ENCODE results near the gene PANX3.
"Not testable (repeated sequence)": the region's sequence is repeated elsewhere in the genome, so short reads cannot be mapped to it uniquely, and the experiment has no call there.

Gene PANX3, protein sequence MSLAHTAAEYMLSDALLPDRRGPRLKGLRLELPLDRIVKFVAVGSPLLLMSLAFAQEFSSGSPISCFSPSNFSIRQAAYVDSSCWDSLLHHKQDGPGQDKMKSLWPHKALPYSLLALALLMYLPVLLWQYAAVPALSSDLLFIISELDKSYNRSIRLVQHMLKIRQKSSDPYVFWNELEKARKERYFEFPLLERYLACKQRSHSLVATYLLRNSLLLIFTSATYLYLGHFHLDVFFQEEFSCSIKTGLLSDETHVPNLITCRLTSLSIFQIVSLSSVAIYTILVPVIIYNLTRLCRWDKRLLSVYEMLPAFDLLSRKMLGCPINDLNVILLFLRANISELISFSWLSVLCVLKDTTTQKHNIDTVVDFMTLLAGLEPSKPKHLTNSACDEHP

DNA sequence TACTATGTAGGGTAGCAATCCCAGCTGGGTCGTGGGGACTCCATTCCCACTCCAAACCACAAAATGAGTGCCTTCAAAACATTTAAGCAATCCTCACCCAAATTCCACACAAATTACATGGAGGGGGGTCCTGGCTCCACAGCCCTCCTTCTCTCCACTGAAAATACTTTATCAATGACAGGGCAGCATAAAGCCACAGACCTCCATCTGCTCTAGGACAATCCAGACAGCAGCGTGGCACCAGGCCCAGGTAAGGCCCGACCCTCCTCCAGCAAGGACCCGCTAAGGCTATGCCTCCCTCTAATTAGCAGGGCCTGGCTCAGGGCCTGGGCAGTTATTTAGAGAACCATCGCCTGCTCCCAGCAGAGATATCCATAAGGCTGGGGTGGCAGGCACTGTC lies at the start of gene PANX3:
TSS of gene PANX3 (plus strand) at position 365 of the 400 bp plus-strand sequence. CDS start 129 bp downstream, outside the sequence.
- no peak for DNase-seq

- no peak for DNase-seq
Observed at GRCh38 chr11:124569697-124570096, 41.5 kb upstream of the PANX3 start, which contains the start of gene OR8A1. Gene OR8A1, plus strand, starts transcription at chr11:124569997. Its CDS starts 123 bp downstream, at chr11:124570120.

DNA sequence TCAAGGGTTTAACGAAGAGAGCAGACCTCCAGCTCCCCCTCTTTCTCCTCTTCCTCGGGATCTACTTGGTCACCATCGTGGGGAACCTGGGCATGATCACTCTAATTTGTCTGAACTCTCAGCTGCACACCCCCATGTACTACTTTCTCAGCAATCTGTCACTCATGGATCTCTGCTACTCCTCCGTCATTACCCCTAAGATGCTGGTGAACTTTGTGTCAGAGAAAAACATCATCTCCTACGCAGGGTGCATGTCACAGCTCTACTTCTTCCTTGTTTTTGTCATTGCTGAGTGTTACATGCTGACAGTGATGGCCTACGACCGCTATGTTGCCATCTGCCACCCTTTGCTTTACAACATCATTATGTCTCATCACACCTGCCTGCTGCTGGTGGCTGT lies 41.1 kb upstream of the PANX3 start:
- no peak for DNase-seq

DNA sequence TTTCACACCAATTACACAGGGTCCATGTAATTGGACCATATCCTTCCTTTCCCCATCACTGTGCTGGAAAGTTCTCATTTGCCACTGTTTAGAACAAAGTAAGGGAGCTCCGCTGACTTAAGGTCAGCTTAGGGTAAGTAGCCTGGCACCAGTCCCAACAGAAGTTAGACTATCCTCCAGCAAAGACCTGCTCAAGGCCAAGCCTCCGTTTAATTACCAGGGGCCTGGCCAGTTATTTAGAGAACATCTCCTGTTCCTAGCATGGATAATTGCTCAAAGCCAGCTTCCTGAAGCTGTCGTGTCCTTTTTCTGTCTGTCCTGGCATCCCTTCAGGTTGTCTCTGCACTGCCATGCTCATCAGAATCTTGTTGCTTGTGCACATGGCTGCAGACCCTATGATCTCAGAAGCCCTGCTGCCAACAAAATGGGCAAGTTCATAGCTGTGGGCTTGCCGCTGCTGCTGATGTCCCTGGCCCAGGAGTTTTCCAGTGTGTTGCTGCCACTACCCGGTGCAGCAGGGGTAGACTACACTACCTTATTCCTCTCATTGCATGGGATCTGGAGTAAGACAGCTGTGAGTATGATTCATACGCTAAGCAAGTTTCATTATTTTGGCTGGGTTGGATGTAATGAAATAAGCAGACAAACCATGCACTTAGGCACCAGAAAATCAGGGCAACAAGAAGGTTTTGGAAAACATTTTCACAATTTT lies 33.4 kb upstream of the PANX3 start:
- no peak for DNase-seq

GRCh38 chr11:124578761-124579160 lies 32.5 kb upstream of the PANX3 start:
- DNase-seq = no peak

GRCh38 chr11:124581817-124582216 lies 29.4 kb upstream of the PANX3 start:
- DNase-seq = no peak

- DNase-seq = no peak
Observed at GRCh38 chr11:124582565-124582964, 28.7 kb upstream of the PANX3 start.

GRCh38 chr11:124583781-124584180 lies 27.4 kb upstream of the PANX3 start:
- no peak for DNase-seq

DNA sequence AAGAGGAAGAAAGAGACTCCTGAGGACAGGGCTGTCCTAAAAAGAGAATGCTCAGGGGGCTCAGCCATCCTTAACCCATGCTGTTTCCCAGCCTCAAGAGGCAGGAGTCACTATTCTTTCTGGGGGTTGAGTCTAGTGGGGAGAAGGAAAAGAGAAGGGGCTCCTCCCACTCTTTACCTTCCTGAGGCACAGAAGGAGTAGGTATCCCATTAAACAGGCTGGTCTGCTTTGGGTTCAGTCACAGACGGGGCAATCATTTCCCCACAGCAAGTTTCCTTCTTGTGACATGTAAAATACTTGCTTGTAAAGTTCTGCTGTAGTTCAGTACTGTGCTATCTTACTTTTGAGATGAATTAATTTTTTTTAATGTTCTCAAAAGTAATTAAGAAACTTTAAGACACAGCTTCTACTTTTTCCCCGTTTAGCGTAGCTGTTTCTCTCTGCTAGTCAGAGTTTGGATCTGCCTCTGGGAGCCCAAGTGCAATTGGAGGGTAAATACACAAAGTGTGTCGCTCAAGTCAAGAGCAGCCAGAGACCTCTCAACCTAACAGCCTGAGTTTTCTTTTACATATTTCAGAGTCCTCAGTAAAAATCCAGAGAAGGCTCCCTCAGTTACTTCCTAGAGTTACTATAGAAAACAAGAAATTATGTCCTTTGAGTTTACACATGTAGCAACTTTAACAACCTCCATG lies 26.4 kb upstream of the PANX3 start:
- no peak for DNase-seq

GRCh38 chr11:124586238-124586860 lies 24.9 kb upstream of the PANX3 start:
- peak; percentile 57 for DNase-seq

DNA sequence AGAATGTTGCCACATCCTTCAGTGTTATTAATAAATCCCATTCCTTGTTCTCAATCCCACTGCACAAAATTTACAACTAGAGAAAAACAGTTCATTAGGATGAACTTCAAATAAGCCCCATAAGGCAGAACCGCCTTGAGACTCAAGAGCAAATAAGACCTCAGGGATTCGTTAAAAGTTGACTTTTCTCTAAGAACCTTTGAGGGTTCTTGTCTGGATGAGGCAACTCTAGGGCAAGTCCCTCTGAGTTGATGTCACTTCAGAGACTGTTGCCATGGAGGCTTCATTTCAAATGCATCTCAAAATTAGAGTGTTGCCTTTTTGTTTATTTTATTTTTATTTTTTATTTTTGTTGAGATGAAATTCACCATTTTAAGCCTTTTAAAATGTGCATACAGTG lies 19.8 kb upstream of the PANX3 start:
- no peak for DNase-seq

DNA sequence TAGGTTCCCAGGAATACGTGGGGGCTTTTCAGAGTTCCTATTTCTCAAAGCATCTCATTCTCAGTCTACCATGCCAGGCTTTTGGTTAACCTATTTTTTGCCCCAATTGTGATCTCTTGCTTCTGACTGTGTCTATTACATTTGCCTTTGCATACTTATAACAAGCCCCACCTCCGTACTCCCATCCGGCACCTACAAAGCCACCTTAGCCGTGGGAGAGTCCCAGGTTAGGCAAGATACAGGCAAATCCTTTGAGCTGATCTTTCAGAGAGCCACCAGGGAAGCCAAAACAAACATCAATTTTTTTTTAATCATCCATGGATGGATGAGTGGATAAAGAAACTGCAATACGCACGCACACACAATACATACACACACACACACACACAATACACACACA lies 18.6 kb upstream of the PANX3 start:
- no peak for DNase-seq

GRCh38 chr11:124595302-124595701 lies 15.9 kb upstream of the PANX3 start:
- no peak for DNase-seq

DNA sequence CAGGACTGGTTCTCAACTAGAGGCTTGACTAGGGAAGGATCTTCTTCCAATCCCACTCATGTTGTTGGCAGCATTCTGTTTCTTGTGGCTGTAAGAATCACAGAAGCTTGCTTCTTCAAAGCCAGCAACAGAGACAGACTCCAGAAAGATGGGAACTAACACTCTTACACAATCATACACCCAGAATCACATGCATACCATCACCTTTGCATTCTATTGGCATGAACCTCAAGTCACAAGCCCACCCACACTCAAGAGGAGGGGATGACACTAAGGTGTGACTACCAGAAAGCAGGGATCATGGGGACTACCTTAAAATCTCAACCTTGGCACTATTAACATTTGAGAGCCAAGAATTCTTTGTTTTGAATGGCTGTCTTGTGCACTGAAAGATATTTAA lies 13.6 kb upstream of the PANX3 start:
- DNase-seq = no peak

GRCh38 chr11:124600621-124601320 lies 10.5 kb upstream of the PANX3 start:
- no peak for DNase-seq

DNA sequence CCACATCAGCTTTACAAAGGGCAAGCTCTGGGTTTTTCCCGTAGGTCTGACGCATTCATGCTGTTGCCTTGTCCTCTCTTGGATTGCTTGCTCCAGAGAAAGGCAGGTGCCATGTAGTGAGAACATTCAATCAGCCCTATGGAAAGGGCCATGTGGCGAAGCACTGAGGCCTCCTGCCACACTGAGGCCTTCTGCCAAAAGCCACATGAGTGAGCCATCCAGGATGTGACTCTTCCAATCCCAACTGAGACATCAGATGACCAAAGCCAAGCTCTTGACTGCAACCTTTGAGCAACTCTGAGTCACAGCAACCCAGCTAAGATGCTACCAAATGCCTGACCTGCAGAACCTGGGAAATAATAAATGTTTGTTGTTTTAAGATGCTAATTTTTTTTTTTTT lies 9.0 kb upstream of the PANX3 start:
- no peak for DNase-seq

DNA sequence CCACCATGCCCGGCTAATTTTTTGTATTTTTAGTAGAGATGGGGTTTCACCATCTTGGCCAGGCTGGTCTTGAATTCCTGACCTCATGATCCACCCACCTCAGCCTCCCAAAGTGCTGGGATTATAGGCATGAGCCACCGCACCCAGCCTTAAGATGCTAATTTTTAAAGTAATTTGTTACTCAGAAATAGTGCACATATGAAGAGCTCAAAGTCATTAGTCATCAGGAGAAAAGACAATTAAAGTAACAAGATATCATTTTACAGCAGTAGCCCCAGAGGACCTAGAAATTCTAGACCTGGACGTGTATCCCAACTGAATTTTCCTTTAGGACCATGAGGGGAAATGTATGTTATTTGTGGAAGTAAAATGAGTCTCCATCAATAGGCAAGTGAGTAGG lies 8.5 kb upstream of the PANX3 start:
- not testable (repeated sequence) for DNase-seq

GRCh38 chr11:124605719-124606118 lies 5.5 kb upstream of the PANX3 start:
- DNase-seq = no peak

GRCh38 chr11:124608147-124608546 lies 3.1 kb upstream of the PANX3 start:
- no peak for DNase-seq

GRCh38 chr11:124610295-124610694 lies 933 bp upstream of the PANX3 start:
- no peak for DNase-seq

DNA sequence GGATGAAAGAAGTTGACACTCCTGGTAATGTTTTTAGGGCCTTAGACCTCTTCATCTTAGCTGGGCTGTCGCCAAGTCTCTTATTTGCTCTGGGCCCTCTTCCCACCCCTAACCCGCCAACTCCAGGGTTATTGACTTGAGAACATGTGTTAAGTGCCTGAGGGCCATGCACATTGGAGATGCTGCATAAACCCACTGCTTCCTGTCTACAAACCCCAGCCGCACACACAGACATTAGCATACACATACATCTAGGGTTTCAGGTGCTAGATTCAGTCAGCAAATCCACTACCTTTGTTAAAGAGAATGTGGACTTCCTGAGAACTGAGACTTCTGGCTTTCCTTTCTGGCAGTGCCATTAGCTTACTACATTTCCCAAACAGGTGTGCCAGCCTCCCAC lies 817 bp downstream of the PANX3 start:
- DNase-seq = no peak

DNA sequence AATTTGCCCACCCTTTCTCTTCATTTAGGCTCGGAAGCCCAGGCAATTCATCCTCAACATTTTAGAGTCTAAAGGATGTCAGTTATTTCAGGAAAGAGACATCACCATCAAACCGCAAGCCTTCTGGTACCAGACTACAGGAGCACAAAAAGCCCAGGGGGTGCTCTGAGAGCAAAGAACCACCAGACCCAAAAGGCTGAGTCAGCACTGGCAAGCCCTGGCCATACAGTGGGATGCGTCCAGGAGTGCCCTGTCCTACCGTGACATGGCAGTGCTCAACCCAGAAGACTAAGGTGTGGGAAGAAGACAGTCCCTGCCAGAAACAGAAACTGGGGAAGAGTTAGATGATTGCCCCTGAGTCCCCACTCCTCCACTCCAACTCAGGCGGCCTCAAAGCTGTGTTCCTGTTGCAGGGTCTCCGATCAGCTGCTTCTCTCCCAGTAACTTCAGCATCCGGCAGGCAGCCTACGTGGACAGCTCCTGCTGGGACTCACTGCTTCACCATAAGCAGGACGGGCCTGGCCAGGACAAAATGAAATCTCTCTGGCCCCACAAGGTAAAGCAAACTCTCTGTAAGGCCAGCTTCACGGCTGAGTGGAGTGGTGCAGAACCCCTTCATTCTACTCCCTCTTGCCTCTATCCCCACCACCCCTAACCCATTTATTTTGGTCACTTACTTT lies 1.5 kb downstream of the PANX3 start:
- no peak for DNase-seq
